HG03439 (cell line): Measurements from ENCODE around the gene ARPP21.

Experiments used
- ATAC-seq: cut with Tn5 transposase; IDR thresholded peaks from one replicate; pipeline ENCODE4 v1.9.1; 2021; ENCODE audit warnings: mild to moderate bottlenecking, moderate library complexity; ENCODE audit not compliant: unreplicated experiment

ARPP21 gene

DNA sequence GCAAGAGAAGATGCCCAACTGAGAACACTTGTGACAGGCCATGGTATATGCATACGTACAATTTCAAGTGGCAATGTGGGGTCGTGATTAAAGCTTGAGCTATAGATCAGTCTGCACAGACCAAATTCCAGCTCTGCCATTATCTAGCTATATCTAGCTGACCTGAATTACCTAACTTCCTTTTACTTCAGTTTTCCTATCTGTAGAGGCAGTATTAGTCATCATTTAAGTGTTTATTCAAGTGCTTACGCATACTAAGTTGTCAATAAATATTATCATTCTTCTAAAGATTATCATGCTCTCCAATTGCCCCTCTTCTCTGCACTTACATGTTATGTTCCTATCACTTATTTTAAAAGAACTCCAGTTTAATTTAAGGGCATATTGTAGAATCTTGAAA, 87.9 kb downstream of the ARPP21 start:
- no peak for ATAC-seq

- ATAC-seq: no peak
Measured at GRCh38 chr3:35733341-35733740, 94.0 kb downstream of the ARPP21 start.

- ATAC-seq: no peak
Measured at GRCh38 chr3:35733864-35734263, 94.5 kb downstream of the ARPP21 start.

GRCh38 chr3:35737080-35737479, 97.8 kb downstream of the ARPP21 start:
- ATAC-seq: no peak

- ATAC-seq: no peak
Measured at GRCh38 chr3:35737527-35737926, 98.2 kb downstream of the ARPP21 start.

DNA sequence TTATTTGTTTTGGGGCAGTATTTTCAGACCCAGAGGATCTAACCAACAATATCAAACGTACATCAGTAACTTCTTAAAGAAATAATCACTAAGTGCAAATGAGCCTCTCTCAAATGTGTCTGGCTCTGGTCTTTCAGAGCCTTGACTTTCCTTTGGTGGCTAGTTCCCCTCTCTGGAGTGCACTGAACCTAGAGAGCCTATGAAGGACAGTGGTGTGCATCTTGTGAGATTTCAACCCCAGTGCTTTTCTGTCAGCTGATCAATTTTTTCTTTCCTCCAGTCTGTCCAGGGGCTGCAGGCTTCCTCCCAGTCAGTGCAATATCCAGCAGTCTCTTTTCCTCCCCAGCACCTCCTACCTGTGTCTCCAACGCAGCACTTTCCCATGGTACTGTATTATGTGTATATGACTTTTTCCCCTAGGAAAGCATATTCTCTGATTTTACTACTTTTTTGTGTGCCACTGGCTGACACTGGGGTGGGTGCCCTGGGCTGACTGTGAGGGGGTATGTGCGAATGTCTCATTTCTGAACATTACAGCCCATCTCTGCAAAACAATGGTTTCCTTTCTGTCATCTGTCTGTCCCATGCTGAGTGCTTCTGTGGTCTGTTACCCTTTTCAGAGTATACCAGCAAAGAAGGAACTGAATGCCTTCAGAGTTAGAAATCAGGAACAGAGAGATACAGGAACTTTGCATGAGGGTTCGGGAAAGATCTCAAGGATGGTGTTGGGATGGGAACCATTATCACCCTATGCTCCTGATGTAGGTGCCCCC, 98.8 kb downstream of the ARPP21 start:
- no peak for ATAC-seq

GRCh38 chr3:35739181-35739809, 100.0 kb downstream of the ARPP21 start:
- ATAC-seq: no peak

- no peak for ATAC-seq
Measured at GRCh38 chr3:35739964-35740527, 100.7 kb downstream of the ARPP21 start.

DNA sequence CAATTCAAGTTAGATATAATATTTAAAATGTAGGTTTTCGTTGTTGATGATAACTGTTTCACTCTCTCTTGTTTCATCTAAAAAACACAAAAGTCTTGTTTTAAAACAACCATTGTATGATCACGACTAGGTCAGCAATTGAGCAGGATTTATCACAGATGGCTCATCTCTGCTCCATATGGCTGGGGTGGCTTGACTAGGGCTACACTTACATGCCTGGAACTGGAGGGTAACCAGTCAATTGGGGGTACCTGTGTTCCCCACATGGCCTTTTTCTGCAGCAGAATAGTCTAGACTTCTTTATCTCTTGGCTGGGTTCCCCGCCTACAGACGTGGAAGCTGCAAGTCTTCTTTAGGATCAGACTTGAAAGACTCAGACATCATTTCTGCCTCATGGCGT, 103.9 kb downstream of the ARPP21 start:
- no peak for ATAC-seq

DNA sequence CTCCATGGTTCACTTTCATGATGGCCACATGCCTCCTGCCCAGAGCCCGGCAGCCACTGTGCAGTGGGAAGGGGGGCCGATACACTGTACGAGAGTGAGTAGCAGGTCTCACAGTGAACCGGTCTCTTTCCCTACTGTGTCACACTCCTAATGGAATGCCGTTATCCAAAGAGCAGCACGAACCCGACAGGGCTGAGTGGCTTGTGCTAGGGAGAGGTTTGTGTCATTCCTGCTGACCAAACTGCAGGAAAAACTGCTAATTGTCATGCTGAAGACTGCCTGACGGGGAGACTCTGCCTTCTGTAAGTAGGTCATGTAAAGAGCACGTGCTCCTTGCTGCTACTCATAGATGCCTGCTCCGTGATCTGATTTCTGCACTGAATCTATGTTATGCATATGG, 105.1 kb downstream of the ARPP21 start:
- no peak for ATAC-seq

- no peak for ATAC-seq
Measured at GRCh38 chr3:35745351-35745750, 106.0 kb downstream of the ARPP21 start.

DNA sequence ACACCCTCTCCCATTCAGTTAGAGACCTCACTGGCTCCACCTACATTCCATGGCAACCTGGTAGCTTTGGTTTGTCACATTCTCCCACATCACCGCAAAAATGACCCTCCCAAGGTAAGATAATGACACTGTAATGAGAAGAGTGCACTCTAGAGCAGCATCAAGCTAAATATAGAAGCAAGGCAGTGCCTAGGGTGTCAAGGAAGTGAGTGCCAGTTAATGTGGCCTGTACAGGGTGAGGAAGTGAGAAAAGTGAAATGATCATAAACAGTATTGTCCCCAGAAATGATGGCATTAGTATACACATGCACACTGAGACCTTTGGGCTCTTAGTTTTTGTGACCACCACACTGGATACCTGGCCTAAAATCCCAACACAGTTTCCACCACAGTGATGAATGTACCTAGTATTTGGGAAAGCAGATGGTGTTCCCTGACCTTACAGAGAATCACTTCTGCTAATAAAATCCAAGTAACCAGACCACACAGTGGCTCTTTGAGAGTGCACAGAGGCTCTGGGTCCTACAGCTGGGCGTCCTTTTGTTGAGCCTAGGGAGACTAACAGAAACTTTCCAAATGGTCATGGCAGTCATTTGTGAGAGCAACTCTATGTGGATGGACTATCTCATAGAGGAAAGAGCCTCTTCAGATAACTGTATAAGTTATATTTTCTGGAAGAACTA, 106.6 kb downstream of the ARPP21 start:
- ATAC-seq: no peak

- ATAC-seq: no peak
Measured at GRCh38 chr3:35746492-35746891, 107.2 kb downstream of the ARPP21 start.

DNA sequence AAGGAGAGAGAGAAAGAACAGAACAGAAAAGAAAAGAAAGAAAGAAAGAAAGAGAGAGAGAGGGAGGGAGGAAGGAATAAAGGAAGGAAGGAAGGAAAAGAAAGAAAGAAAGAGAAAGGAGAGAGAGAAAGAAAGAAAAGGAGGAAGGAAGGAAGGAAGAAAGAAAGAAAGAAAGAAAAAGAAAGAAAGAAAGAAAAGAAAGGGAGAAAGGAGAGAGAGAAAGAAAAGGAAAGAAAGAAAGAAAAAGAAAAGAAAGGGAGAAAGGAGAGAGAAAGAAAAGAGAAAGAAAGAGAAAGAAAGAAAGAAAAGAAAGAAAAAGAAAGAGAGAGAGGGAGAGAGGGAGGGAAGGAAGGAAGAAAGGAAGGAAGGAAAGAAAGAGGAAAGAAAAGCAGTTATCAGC, 108.8 kb downstream of the ARPP21 start:
- ATAC-seq: no peak

DNA sequence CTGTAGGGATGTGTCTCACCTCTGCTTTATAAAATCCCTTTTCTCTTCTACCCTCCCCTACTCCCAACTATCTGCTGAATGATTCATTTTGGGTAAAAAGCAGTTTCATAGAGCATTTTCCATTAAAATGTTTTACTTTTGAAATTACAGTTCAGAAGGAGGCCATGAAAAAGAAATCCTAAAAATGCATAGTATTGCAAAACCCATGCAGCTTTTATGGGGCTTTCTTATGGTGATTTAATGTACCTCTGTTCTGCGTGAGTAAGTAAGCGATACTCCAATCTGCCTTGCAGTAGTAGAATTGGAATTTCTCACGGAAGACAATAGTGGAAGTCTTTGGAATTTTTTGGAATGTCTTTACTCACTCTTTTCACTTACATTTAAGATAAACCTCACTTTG, 111.9 kb downstream of the ARPP21 start:
- ATAC-seq: no peak

- ATAC-seq: no peak
Measured at GRCh38 chr3:35757991-35758757, 118.8 kb downstream of the ARPP21 start.

GRCh38 chr3:35760146-35760545, 120.8 kb downstream of the ARPP21 start:
- no peak for ATAC-seq

- ATAC-seq: no peak
Measured at GRCh38 chr3:35761311-35761710, 122.0 kb downstream of the ARPP21 start.

- no peak for ATAC-seq
Measured at GRCh38 chr3:35772381-35773015, 133.2 kb downstream of the ARPP21 start.

GRCh38 chr3:35773417-35773816, 134.1 kb downstream of the ARPP21 start:
- no peak for ATAC-seq

DNA sequence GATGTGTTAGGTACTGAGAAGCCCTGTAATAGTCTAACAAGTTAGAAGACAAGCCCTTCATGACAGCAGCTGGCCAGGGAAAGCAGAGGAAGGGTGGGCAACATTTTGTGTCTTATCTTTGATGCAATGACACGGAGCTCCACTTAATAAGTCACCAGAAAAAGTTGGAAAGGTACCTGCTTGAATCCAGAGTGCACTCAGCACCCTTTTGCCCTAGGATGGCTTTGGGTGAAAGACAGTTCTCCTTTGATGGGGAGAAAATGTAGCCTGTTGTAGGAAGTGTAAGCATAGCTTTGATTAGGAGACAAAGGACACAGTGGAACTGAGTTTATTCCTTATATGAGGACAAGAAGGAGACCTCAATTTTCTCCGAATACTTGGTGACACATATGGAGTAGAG, 137.0 kb downstream of the ARPP21 start:
- ATAC-seq: no peak
